ENCODE results near the gene TRAPPC3L.
A peak's percentile ranks its signal among the peaks of the same experiment; 100 is the strongest.

The TRAPPC3L gene

GRCh38 chr6:116461932-116462885 is 83.3 kb downstream of the TRAPPC3L start:
- peak; percentile 46 for DNase-seq

DNA sequence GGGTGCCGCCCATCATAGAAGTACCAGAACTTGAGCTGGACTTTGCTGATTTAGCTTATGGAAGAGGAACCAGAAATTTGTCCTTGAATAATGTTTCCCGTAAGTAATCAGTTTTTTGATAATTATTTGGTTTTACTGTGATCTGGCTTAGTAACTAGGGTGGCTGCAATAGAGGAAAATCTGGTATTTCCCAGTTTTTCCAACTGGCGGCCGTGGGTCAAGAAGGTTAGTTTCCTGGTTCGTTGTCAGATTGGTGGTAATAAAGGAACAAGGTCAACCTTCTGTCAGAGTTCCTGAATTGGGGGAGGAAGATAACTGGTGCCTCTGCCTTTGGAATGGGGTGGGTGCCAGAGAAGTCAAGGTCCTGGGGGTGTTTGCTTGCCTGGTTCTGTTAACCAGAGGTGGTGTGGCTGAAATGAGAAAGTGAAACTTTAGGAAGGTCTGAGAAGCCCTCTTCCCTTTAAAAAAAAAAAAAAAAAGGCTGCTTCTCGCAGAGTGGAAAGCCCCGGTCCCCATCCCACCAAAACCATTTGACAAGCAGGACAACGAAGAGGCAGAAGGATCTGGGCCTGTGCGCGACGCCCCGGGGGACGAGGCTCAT is 84.1 kb downstream of the TRAPPC3L start, which contains the start of gene CALHM6:
TSS of gene CALHM6 (plus strand) at position 45 of the 601 bp plus-strand sequence. CDS start at position 600, 555 bp downstream.
- no peak for DNase-seq

DNA sequence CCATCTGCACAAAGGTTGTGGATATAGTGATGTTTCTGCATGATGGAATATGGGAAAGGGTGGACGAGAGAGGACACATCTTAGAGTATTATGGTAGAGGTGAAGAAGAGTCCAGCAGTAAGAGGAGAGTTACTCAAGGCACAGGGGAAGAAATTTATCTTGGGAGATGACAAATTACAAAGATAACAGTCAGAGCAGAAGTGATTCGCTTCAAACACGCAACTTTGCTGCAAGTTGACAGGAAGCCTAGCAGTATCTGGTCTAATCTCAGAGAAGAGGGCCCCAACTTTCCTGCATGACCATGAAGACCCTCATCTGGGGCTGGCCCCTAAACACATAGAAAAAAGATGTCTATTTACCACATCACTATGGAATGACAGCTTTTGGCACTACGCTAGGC is 85.6 kb downstream of the TRAPPC3L start:
- no peak for DNase-seq

DNA sequence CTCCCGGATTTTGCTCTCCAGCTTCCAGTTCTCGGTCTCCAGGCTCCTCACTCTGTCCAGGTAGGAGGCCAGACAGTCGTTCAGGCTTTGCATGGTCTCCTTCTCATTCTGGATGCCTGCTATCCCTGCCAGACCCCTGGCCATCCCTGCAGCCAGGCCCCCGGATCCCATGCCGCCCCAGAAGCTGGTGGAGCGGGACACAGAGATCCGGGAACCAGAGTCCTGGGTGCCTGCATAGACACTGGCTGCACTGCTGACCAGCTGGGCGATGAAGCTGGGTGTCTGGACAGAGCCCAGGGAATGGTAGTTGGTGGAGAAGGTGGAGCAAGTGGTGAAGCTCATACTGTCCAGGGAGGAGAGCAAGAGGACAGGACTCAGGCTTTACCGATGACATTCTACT is 87.2 kb downstream of the TRAPPC3L start:
- no peak for DNase-seq

- no peak for DNase-seq
Observed at GRCh38 chr6:116456927-116457326, 88.6 kb downstream of the TRAPPC3L start.

DNA sequence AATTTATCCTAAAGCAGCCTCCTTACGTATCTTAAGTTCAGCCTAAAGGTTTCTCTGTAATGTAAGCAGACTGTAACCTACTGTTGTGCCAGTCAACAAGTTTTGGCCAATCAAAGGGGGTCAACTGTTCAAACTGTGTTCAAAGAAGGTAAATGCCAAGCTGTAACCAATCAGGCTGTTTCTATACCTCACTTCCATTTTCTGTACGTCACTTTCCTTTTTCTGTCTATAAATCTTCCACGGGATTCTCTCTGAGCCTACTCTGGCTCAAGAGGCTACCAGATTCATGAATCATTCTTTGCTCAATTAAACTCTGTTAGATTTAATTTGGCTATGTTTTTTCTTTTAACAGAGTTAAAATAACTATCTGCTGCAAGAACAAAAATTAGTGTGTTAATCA is 89.4 kb downstream of the TRAPPC3L start:
- no peak for DNase-seq

DNA sequence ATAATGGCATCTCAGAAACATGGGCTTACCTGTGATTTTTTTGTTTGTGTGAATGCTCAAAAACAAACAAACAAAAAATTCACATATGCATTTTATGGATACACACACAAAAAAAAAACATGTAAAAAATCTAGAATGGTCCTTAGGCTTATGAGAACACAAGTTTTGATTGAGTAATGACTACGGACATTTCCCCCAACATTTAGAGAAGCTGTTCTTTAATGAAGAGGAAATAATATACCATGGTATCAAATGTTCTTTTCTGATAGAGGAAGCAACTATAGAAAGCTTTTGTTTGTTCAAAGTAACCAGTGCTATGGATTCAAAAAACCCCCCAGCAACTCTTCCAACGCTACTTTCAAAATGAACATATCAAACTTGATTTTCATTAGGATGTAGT is 93.0 kb downstream of the TRAPPC3L start:
- no peak for DNase-seq

- DNase-seq = no peak
Observed at GRCh38 chr6:116451916-116452315, 93.6 kb downstream of the TRAPPC3L start.

DNA sequence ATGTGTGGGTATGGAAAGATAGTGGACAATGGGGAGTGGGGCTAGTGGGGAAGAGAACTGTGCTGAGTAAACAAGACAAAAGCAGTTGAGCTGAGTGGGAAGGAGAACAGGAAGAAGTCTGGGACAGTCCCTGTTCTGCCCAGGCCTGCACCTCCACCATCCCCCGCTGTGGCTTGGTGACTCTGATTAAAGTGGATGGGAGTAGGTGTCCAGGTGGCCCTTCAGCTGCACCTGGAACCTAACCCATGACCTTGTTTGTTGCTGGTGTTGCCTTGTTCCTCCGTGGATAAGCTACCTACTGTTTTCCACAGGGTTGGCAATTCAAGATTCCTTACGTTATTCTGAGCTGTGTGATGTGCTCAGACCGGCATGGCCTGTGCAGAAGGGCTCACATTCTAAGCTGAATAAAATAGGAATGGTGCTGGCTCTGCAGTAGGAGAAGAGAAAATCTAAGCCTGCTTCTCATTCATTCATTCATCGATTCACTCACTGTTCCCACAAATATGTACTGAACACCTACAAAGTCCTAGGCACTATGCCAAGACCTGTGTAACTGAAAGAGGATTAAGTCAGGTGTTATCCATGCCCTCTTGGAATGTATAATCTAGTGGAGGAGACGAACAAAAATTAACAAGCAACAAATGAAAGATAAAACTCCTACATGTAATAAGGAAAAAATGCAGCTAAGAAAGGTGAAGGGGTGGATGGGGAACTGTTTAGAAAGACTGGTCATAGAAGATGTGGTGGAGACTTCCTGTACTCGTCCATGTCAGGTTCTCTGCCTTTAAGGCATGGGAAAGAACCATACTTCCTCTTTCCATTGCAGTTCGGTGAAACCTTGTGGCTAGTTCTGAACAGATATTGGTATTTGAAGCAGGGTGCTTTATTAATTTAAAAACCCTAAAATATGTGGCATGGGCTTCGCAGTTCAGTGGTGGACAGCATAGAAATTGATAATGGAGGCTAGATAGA is 94.4 kb downstream of the TRAPPC3L start:
- no peak for DNase-seq

GRCh38 chr6:116450185-116450710 is 95.2 kb downstream of the TRAPPC3L start:
- DNase-seq = no peak

DNA sequence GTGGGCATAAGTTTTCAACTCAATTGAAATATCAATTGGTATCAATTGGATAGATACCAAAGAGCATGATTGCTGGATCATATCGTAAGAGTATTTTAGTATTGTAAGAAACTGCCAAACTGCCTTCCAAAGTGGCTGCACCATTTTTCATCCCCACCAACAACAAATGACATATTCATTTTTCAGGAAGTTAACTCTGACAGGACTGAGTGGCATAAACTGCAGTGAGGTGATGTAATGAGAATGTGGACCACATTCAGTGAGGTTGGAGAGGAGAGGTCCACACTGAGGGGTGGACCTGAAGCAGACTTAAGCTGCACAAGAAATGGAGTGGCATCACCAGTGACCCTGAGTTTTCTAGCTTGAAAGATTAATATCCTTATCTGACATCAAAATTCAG is 95.9 kb downstream of the TRAPPC3L start:
- DNase-seq = no peak

GRCh38 chr6:116447496-116448011 is 97.9 kb downstream of the TRAPPC3L start:
- DNase-seq = no peak

GRCh38 chr6:116447052-116447451 is 98.4 kb downstream of the TRAPPC3L start:
- no peak for DNase-seq

DNA sequence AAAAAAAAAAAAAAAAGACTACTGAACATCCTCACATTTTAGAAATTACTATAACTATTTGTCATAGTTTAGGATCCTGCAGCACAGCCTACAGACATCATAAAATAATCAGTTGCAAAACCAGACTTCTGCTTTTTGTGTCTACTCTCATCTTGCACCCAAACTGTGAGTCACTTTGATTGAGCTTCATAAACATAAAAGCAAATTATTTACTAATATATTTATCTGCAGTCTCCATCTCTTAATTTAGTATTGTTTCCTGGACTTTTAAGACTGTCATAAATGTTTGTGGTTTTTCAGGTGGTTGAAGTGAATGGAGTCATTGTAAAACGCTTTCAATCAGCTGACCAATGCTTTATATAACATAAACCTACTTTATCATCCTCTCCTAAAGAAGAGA is 99.1 kb downstream of the TRAPPC3L start:
- DNase-seq = no peak

GRCh38 chr6:116445102-116445501 is 100.4 kb downstream of the TRAPPC3L start:
- DNase-seq = no peak
